Ectodermal cell (in vitro differentiated cells): ENCODE measurements around the gene COMMD9.

ENCODE experiments used
- H3K27ac ChIP-seq: 2 replicates; pipeline ENCODE4 v1.7.0; 2013; ENCODE audit warnings: mild to moderate bottlenecking, low read depth, low read length; ENCODE audit not compliant: insufficient read depth, poor library complexity, severe bottlenecking
- H3K27me3 ChIP-seq: 2 replicates; pipeline ENCODE4 v1.7.0; 2013; ENCODE audit warnings: mild to moderate bottlenecking, low read length; ENCODE audit not compliant: insufficient read depth, control insufficient read depth, poor library complexity, severe bottlenecking
- H3K36me3 ChIP-seq: one replicate; pipeline ENCODE4 v1.7.0; 2013; ENCODE audit warnings: low read length; ENCODE audit not compliant: control insufficient read depth, insufficient read depth
- H3K4me1 ChIP-seq: one replicate; pipeline ENCODE4 v1.7.0; 2013; ENCODE audit warnings: low read length; ENCODE audit not compliant: control insufficient read depth, insufficient read depth
- H3K4me3 ChIP-seq: 2 replicates; pipeline ENCODE4 v1.7.0; 2013; ENCODE audit warnings: low read depth, low read length, control low read depth; ENCODE audit not compliant: insufficient read depth
- H3K9me3 ChIP-seq: 2 replicates; pipeline ENCODE4 v1.7.0; 2013; ENCODE audit warnings: mild to moderate bottlenecking, low read length, moderate library complexity; ENCODE audit not compliant: control insufficient read depth
- WGBS, 2 experiments: methylation state at CpG; one replicate each; pipeline ENCODE4 v1.1.7; 2013; ENCODE audit warnings: missing lambda C conversion rate in 2 of 2; 5-methylcytosine and 5-hydroxymethylcytosine counted together

Gene COMMD9

GRCh38 chr11:36257351-36257750, 31.9 kb downstream of the COMMD9 start:
- peaks cover 36% of the 10 kb centered on the region for H3K4me1 ChIP-seq
- no peak overlapping the region for H3K27ac ChIP-seq
- no peaks in the 10 kb centered on the region for H3K27me3 ChIP-seq
- 65 to 76% methylated on average over 5 of the region's 5 CpGs for WGBS, 2 experiments
- no peaks in the 10 kb centered on the region for H3K9me3 ChIP-seq
- no peak overlapping the region for H3K4me3 ChIP-seq
- H3K36me3 ChIP-seq: no peaks in the 10 kb centered on the region

GRCh38 chr11:36254713-36255112, 34.5 kb downstream of the COMMD9 start:
- H3K27me3 ChIP-seq: no peaks in the 10 kb centered on the region
- WGBS, 2 experiments: 87 to 98% methylated on average over 1 of the region's 1 CpG
- no peak overlapping the region for H3K4me3 ChIP-seq

GRCh38 chr11:36253238-36253637, 36.0 kb downstream of the COMMD9 start:
- Histone ChIP-seq H3K27me3 (no peaks in the 10 kb centered on the region), H3K9me3 (peaks cover 7% of the 10 kb centered on the region), H3K4me1 (peaks cover 28% of the 10 kb centered on the region), H3K4me3 (no peak overlapping the region), H3K27ac (no peak overlapping the region), H3K36me3 (no peaks in the 10 kb centered on the region)
- 41 to 53% methylated on average over 5 of the region's 5 CpGs for whole genome bisulfite sequencing, 2 experiments

More at GRCh38 chr11:36254713-36255112, 34.5 kb downstream of the COMMD9 start:
- H3K9me3 ChIP-seq: peaks cover 7% of the 10 kb centered on the region
- H3K4me1 ChIP-seq: peaks cover 38% of the 10 kb centered on the region
- no peaks in the 10 kb centered on the region for H3K36me3 ChIP-seq
- no peak overlapping the region for H3K27ac ChIP-seq

GRCh38 chr11:36251823-36252222, 37.4 kb downstream of the COMMD9 start:
- 21 to 24% methylated on average over 2 of the region's 2 CpGs for WGBS, 2 experiments
- H3K27me3 ChIP-seq: no peaks in the 10 kb centered on the region
- no peaks in the 10 kb centered on the region for H3K36me3 ChIP-seq
- H3K4me3 ChIP-seq: no peak overlapping the region
- peak overlapping the region; percentile 69 for H3K27ac ChIP-seq
- H3K4me1 ChIP-seq: peaks cover 23% of the 10 kb centered on the region
- H3K9me3 ChIP-seq: peaks cover 7% of the 10 kb centered on the region

GRCh38 chr11:36249246-36249645, 40.0 kb downstream of the COMMD9 start:
- peaks cover 23% of the 10 kb centered on the region for H3K4me1 ChIP-seq
- WGBS, 2 experiments: 80 to 100% methylated on average over 1 to 2 of the region's 2 CpGs
- H3K9me3 ChIP-seq: peaks cover 7% of the 10 kb centered on the region
- H3K36me3 ChIP-seq: no peaks in the 10 kb centered on the region
- no peaks in the 10 kb centered on the region for H3K27me3 ChIP-seq
- H3K27ac ChIP-seq: no peak overlapping the region
- H3K4me3 ChIP-seq: no peak overlapping the region

GRCh38 chr11:36248436-36248835, 40.8 kb downstream of the COMMD9 start:
- Histone ChIP-seq H3K9me3 (peaks cover 7% of the 10 kb centered on the region), H3K27ac (no peak overlapping the region), H3K4me1 (peaks cover 19% of the 10 kb centered on the region), H3K27me3 (no peaks in the 10 kb centered on the region), H3K4me3 (no peak overlapping the region), H3K36me3 (no peaks in the 10 kb centered on the region)
- WGBS, 2 experiments: 86 to 94% methylated on average over 4 of the region's 4 CpGs

- no peak overlapping the region for H3K27ac ChIP-seq
- WGBS, 2 experiments: 62 to 90% methylated on average over 2 to 3 of the region's 3 CpGs
These were observed 41.7 kb downstream of the COMMD9 start for GRCh38 chr11:36247493-36247892.

GRCh38 chr11:36243641-36244040, 45.6 kb downstream of the COMMD9 start:
- no peak overlapping the region for H3K4me3 ChIP-seq
- 90 to 91% methylated on average over 1 of the region's 1 CpG for WGBS, 2 experiments

More at GRCh38 chr11:36247493-36247892, 41.7 kb downstream of the COMMD9 start:
- Histone ChIP-seq H3K4me3 (no peak overlapping the region), H3K36me3 (no peaks in the 10 kb centered on the region), H3K4me1 (peaks cover 12% of the 10 kb centered on the region), H3K27me3 (no peaks in the 10 kb centered on the region), H3K9me3 (peaks cover 7% of the 10 kb centered on the region)

GRCh38 chr11:36241497-36241896, 47.7 kb downstream of the COMMD9 start:
- Histone ChIP-seq H3K36me3 (no peaks in the 10 kb centered on the region), H3K27me3 (no peaks in the 10 kb centered on the region), H3K27ac (no peak overlapping the region), H3K9me3 (no peaks in the 10 kb centered on the region), H3K4me3 (no peak overlapping the region), H3K4me1 (no peaks in the 10 kb centered on the region)
- 95 to 98% methylated on average over 1 of the region's 1 CpG for WGBS, 2 experiments

More at GRCh38 chr11:36243641-36244040, 45.6 kb downstream of the COMMD9 start:
- H3K27me3 ChIP-seq: no peaks in the 10 kb centered on the region
- H3K36me3 ChIP-seq: no peaks in the 10 kb centered on the region
- H3K27ac ChIP-seq: no peak overlapping the region
- no peaks in the 10 kb centered on the region for H3K4me1 ChIP-seq
- no peaks in the 10 kb centered on the region for H3K9me3 ChIP-seq

GRCh38 chr11:36240801-36241200, 48.4 kb downstream of the COMMD9 start:
- 88 to 94% methylated on average over 4 of the region's 4 CpGs for WGBS, 2 experiments
- Histone ChIP-seq H3K9me3 (no peaks in the 10 kb centered on the region), H3K36me3 (no peaks in the 10 kb centered on the region), H3K4me3 (no peak overlapping the region), H3K4me1 (no peaks in the 10 kb centered on the region), H3K27ac (no peak overlapping the region), H3K27me3 (no peaks in the 10 kb centered on the region)

GRCh38 chr11:36240173-36240572, 49.1 kb downstream of the COMMD9 start:
- no peaks in the 10 kb centered on the region for H3K4me1 ChIP-seq
- H3K9me3 ChIP-seq: no peaks in the 10 kb centered on the region
- H3K27ac ChIP-seq: no peak overlapping the region
- no peak overlapping the region for H3K4me3 ChIP-seq
- 92 to 95% methylated on average over 3 of the region's 4 CpGs for WGBS, 2 experiments
- no peaks in the 10 kb centered on the region for H3K27me3 ChIP-seq
- H3K36me3 ChIP-seq: no peaks in the 10 kb centered on the region
